ENCODE measurements around the gene MRPL16.

GRCh38 chr11:59756845-59757244 is 53.7 kb downstream of the MRPL16 start:
- TF ChIP-seq CTCF (IDR thresholded peaks at IDR 0.05; ENCODE audit: insufficient read depth, low read length, poor library complexity, severe bottlenecking), result no peak
- no peak for TF ChIP-seq EZH2phosphoT487 (conservative IDR thresholded peaks at IDR 0.05; ENCODE audit: low read length)
